HepG2 (cell line): ENCODE data around the gene IL1RL1. TPM values are rescaled to one million over a fixed set of nuclear protein-coding genes. Genes with fewer than 3 reads are reported as not detected.

Experiments used
- ATAC-seq: fragments of 200-7000 bp; cut with Tn5 transposase; 3 replicates; pipeline ENCODE4 v1.9.1; 2020; ENCODE audit warnings: mild to moderate bottlenecking, moderate library complexity
- BruUV-seq: library from RNA; stranded (reverse); fragments of 400-500 nt; replicated peaks from 2 replicates; lab custom pipeline; 2021; lab: Mats Ljungman, UMichigan
- CTCF ChIA-PET: fragments of 300-600 bp; formaldehyde crosslinking; extraction: SDS; loops from one replicate; lab custom pipeline; 2021; ENCODE audit warnings: low total read pairs, inconsistent platforms, low intra/inter-chr PET ratio; lab: Yijun Ruan, JAX
- POLR2A ChIA-PET: fragments of 350-600 bp; sonication (Branson Sonifier 250); formaldehyde crosslinking; loops from one replicate; lab custom pipeline; 2020; ENCODE audit warnings: antibody characterized with exemption, inconsistent platforms; lab: Yijun Ruan, JAX
- DNase-seq: peaks from one replicate; pipeline ENCODE4 v3.0.0-alpha.2; 2015; ENCODE audit warnings: low spot score
- FAIRE-seq: peaks from 3 replicates; lab custom pipeline; 2011; peaks lifted over from hg19 to GRCh38; lab: Jason Lieb, UNC
- H2AFZ ChIP-seq: one replicate; pipeline ENCODE4 v1.6.1; 2011; ENCODE audit warnings: low read length, inconsistent platforms
- H3K27ac ChIP-seq: fragments of 300-600 bp; 3 replicates; pipeline ENCODE4 v1.8.0; 2011; ENCODE audit warnings: mixed run types, mild to moderate bottlenecking, mixed read lengths, low read length, inconsistent platforms; ENCODE audit not compliant: insufficient read depth; ENCODE audit errors: extremely low read length
- H3K27me3 ChIP-seq, 2 experiments: fragments of 200-600 bp in 1 of 2; 2 replicates in 1 of 2; 3 replicates in 1 of 2; pipeline versions ENCODE4 v1.6.0 to v1.8.0; 2011; ENCODE audit warnings: low read length in 2 of 2, mild to moderate bottlenecking in 2 of 2, moderate library complexity in 2 of 2, inconsistent platforms in 1 of 2; ENCODE audit not compliant: insufficient read depth in 2 of 2, control insufficient read depth in 1 of 2
- H3K36me3 ChIP-seq, 2 experiments: fragments of 200-600 bp in 1 of 2; replicated peaks in 1 of 2; 2 replicates in 1 of 2; 3 replicates in 1 of 2; pipeline versions ENCODE4 v1.5.1 to v1.8.0; 2011; ENCODE audit warnings: low read length in 2 of 2, inconsistent platforms in 1 of 2; ENCODE audit not compliant: insufficient read depth in 2 of 2, control insufficient read depth in 1 of 2
- H3K4me1 ChIP-seq: 2 replicates; pipeline ENCODE4 v1.5.1; 2012; ENCODE audit warnings: low read length, inconsistent platforms; ENCODE audit not compliant: insufficient read depth
- H3K4me2 ChIP-seq: 2 replicates; pipeline ENCODE4 v1.6.0; 2011; ENCODE audit warnings: low read depth, low read length, inconsistent platforms
- H3K4me3 ChIP-seq, 3 experiments: fragments of 200-600 bp in 1 of 3; sonication (generic), shearing (Covaris generic) in 1 of 3; replicated peaks in 1 of 3; 2 replicates each; pipeline ENCODE4 v1.5.1; 2011 to 2016; ENCODE audit warnings: low read length in 3 of 3, inconsistent platforms in 2 of 3, low read depth in 2 of 3, mild to moderate bottlenecking in 2 of 3, control low read depth in 1 of 3, mixed read lengths in 1 of 3; ENCODE audit not compliant: insufficient read depth in 1 of 3
- H3K79me2 ChIP-seq: one replicate; pipeline ENCODE4 v1.6.1; 2011; ENCODE audit warnings: low read length, inconsistent platforms; ENCODE audit not compliant: insufficient read depth
- H3K9ac ChIP-seq: 2 replicates; pipeline ENCODE4 v1.6.0; 2011; ENCODE audit warnings: mild to moderate bottlenecking, low read depth, low read length, inconsistent platforms; ENCODE audit not compliant: insufficient read depth
- H3K9me3 ChIP-seq: 2 replicates; pipeline ENCODE4 v1.5.1; 2012; ENCODE audit warnings: mild to moderate bottlenecking, low read length
- H4K20me1 ChIP-seq: 2 replicates; pipeline ENCODE4 v1.6.0; 2011; ENCODE audit warnings: inconsistent platforms, mild to moderate bottlenecking, low read length, moderate library complexity; ENCODE audit not compliant: insufficient read depth
- HMG20A ChIP-seq: IDR thresholded peaks from 2 replicates; pipeline ENCODE4 v1.6.1; 2016; ENCODE audit warnings: borderline replicate concordance
- LCORL ChIP-seq, 2 experiments: fragments of 450-650 bp in 1 of 2; sonication (generic) in 1 of 2; formaldehyde crosslinking in 1 of 2; IDR thresholded peaks; 2 replicates each; pipeline versions ENCODE4 v1.5.0 to v1.6.1; 2017 to 2020; ENCODE audit warnings: antibody characterized with exemption in 1 of 2, missing genetic modification reagents in 1 of 2
- MYNN ChIP-seq: sonication (generic); formaldehyde crosslinking; IDR thresholded peaks from 2 replicates; pipeline ENCODE4 v1.4.0; 2020; ENCODE audit warnings: mild to moderate bottlenecking, low read depth, missing genetic modification reagents
- ZNF354B ChIP-seq: sonication (generic); formaldehyde crosslinking; IDR thresholded peaks from 2 replicates; pipeline ENCODE4 v1.8.0; 2022; ENCODE audit warnings: mild to moderate bottlenecking, missing genetic modification reagents
- ZNF558 ChIP-seq: sonication (generic); formaldehyde crosslinking; IDR thresholded peaks from 2 replicates; pipeline ENCODE4 v1.9.0; 2022; ENCODE audit warnings: mild to moderate bottlenecking, missing genetic modification reagents, borderline replicate concordance
- ZNF800 ChIP-seq: sonication (generic); formaldehyde crosslinking; IDR thresholded peaks from 2 replicates; pipeline ENCODE4 v1.4.0; 2020; ENCODE audit warnings: missing genetic modification reagents
- WGBS: methylation state at CpG from one replicate; pipeline ENCODE4 v1.1.6; 2017; ENCODE audit warnings: low lambda C conversion rate; 5-methylcytosine and 5-hydroxymethylcytosine counted together
- in situ Hi-C: cut with HindIII; loops from 2 replicates; pipeline ENCODE4 v1.10.0; 2017; ENCODE audit warnings: low pct_unique_long_range_greater_than_20kb; ENCODE audit not compliant: extremely low pct_ligation_motif_present
- intact Hi-C: fragments of 100-400 bp; cut with micrococcal nuclease; formaldehyde crosslinking; loops from one replicate; pipeline ENCODE4 v1.10.0; 2022; ENCODE audit not compliant: unreplicated experiment
- polyA plus RNA-seq, 8 experiments: library from polyadenylated mRNA; depleted of rRNA in 3 of 8; stranded (reverse) in 7 of 8; unstranded in 1 of 8; fragments of >200 nt; fragmentation: Illumina TruSeq in 4 of 8; extraction: Trizol in 4 of 8; gene quantifications; 2 replicates each; pipeline versions ENCODE4 v1.2.1 to v1.2.3, GENCODE V29; 2011 to 2016; ENCODE audit warnings: low read depth in 4 of 8, missing spikeins in 1 of 8, mixed read lengths in 1 of 8; ENCODE audit not compliant: insufficient read depth in 1 of 8
- total RNA-seq, 5 experiments: library from RNA; depleted of rRNA; stranded (reverse); fragments of >200 nt; fragmentation: Illumina TruSeq; extraction: Trizol; gene quantifications; 2 replicates each; pipeline ENCODE4 v1.2.3, GENCODE V29; 2016; ENCODE audit warnings: low read depth in 1 of 5
- TF ChIP-seq, protein P1 (sequence below): sonication (generic); formaldehyde crosslinking; conservative IDR thresholded peaks from 2 replicates; pipeline ENCODE4 v1.4.0; 2020; ENCODE audit warnings: missing genetic modification reagents
- TF ChIP-seq, protein P2 (sequence below), 2 experiments: sonication (generic) in 1 of 2; formaldehyde crosslinking in 1 of 2; IDR thresholded peaks; 2 replicates each; pipeline versions ENCODE4 v1.4.0 to v1.6.1; 2018 to 2020; ENCODE audit warnings: missing genetic modification reagents in 2 of 2, borderline replicate concordance in 1 of 2, low read depth in 1 of 2, mild to moderate bottlenecking in 1 of 2, missing biosample characterization in 1 of 2

IL1RL1 gene
- total and polyA plus RNA-seq, 2 of the 13 experiments (the other 11 are each of a cell fraction or from before 2014, with no cell fraction given), result 0.02 to 0.03 TPM

GRCh38 chr2:102296449-102296848, 14.9 kb upstream of the IL1RL1 start (continued):
- TF ChIP-seq, protein P1, sequence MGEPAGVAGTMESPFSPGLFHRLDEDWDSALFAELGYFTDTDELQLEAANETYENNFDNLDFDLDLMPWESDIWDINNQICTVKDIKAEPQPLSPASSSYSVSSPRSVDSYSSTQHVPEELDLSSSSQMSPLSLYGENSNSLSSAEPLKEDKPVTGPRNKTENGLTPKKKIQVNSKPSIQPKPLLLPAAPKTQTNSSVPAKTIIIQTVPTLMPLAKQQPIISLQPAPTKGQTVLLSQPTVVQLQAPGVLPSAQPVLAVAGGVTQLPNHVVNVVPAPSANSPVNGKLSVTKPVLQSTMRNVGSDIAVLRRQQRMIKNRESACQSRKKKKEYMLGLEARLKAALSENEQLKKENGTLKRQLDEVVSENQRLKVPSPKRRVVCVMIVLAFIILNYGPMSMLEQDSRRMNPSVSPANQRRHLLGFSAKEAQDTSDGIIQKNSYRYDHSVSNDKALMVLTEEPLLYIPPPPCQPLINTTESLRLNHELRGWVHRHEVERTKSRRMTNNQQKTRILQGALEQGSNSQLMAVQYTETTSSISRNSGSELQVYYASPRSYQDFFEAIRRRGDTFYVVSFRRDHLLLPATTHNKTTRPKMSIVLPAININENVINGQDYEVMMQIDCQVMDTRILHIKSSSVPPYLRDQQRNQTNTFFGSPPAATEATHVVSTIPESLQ (CRISPR knock-in tag), result no peak
- TF ChIP-seq ZNF558 (CRISPR knock-in tag) (no peak), LCORL (IDR thresholded peaks at IDR 0.05) (no peak), LCORL (CRISPR knock-in tag; IDR thresholded peaks at IDR 0.05) (no peak)

DNA sequence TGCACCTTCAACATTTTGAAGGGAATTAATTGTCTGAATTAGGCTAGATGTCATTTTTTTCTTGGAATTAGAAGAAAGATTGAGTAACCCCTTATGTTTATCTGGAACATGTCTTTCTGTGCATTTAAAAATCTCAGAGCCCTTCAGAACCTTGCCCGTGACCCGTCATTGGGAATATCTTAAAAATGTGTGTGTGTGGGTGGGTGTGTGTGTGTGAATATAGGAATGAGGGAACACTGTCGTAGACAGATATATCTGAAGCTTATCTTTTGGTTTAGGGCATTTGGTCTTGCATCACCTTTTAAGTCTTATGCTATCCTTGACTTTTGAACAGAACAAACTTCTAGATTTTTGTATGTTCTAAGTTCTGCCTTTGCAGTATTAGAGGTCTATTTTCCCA, 13.5 kb upstream of the IL1RL1 start:
- no peaks in the 10 kb centered on the region for H3K9me3 ChIP-seq
- 0 out of 5 replicates have a peak, but pooled peaks cover 0 to 4% of the 10 kb centered on the region in 2 experiments for H3K27me3 ChIP-seq
- H3K36me3 ChIP-seq, result no peaks in the 10 kb centered on the region
- no peak overlapping the region for H2AFZ ChIP-seq
- H3K9ac ChIP-seq, result no peak overlapping the region
- no peaks in the 10 kb centered on the region for H4K20me1 ChIP-seq
- intact Hi-C loops, result no loop called here
- no peak for ATAC-seq
- H3K4me2 ChIP-seq, result no peak overlapping the region
- no peak overlapping the region for H3K4me3 ChIP-seq
- POLR2A ChIA-PET, result no interaction called here
- BruUV-seq, result no TSS peak
- H3K27ac ChIP-seq, result no peak overlapping the region
- TF ChIP-seq, protein P1 (CRISPR knock-in tag), result no peak
- no peak for TF ChIP-seq ZNF354B (CRISPR knock-in tag)
- TF ChIP-seq HMG20A, result no peak
- no peak for TF ChIP-seq MYNN (CRISPR knock-in tag)
- TF ChIP-seq, protein P2, sequence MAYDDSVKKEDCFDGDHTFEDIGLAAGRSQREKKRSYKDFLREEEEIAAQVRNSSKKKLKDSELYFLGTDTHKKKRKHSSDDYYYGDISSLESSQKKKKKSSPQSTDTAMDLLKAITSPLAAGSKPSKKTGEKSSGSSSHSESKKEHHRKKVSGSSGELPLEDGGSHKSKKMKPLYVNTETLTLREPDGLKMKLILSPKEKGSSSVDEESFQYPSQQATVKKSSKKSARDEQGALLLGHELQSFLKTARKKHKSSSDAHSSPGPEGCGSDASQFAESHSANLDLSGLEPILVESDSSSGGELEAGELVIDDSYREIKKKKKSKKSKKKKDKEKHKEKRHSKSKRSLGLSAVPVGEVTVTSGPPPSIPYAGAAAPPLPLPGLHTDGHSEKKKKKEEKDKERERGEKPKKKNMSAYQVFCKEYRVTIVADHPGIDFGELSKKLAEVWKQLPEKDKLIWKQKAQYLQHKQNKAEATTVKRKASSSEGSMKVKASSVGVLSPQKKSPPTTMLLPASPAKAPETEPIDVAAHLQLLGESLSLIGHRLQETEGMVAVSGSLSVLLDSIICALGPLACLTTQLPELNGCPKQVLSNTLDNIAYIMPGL (CRISPR knock-in tag; IDR thresholded peaks at IDR 0.05; ENCODE audit: borderline replicate concordance in 1 of 2, low read depth in 1 of 2), result no peak
- TF ChIP-seq ZNF800 (CRISPR knock-in tag), result no peak
- TF ChIP-seq, all 625 proteins: peak for 0
- H3K4me1 ChIP-seq, result no peaks in the 10 kb centered on the region
- in situ Hi-C loops, result no loop called here
- FAIRE-seq (no peak), DNase-seq (no peak)
- CTCF ChIA-PET, result no interaction called here
- WGBS, result 7% methylated on average over 3 of the region's 3 CpGs
- H3K79me2 ChIP-seq, result no peaks in the 10 kb centered on the region
